GM23248 (cell line): ENCODE data around the gene PHKG2. TPM values are rescaled to one million over a fixed set of nuclear protein-coding genes. Genes with fewer than 3 reads are reported as not detected.

Source experiments
- DNase-seq: peaks from one replicate; pipeline ENCODE4 v3.0.0-alpha.2; 2015
- H2AFZ ChIP-seq: fragments of 200-600 bp; sonication (generic); 2 replicates; pipeline ENCODE4 v1.6.1; 2016; ENCODE audit warnings: antibody characterized with exemption
- H3F3A ChIP-seq: fragments of 200-600 bp; sonication (generic); 2 replicates; pipeline ENCODE4 v1.6.1; 2016; ENCODE audit warnings: mild to moderate bottlenecking, antibody characterized with exemption, mixed run types; ENCODE audit not compliant: insufficient read depth
- H3K27ac ChIP-seq: fragments of 200-600 bp; sonication (generic); 2 replicates; pipeline ENCODE4 v1.5.1; 2016; ENCODE audit warnings: mild to moderate bottlenecking
- H3K27me3 ChIP-seq: fragments of 200-600 bp; sonication (generic); replicated peaks from 2 replicates; pipeline ENCODE4 v1.6.1; 2016; ENCODE audit warnings: mild to moderate bottlenecking; ENCODE audit not compliant: insufficient read depth
- H3K36me3 ChIP-seq: fragments of 200-600 bp; sonication (generic); 2 replicates; pipeline ENCODE4 v1.6.1; 2016; ENCODE audit warnings: low read depth, mild to moderate bottlenecking
- H3K4me1 ChIP-seq: fragments of 200-600 bp; sonication (generic); 2 replicates; pipeline ENCODE4 v1.6.1; 2016; ENCODE audit warnings: mild to moderate bottlenecking; ENCODE audit not compliant: insufficient read depth
- H3K4me2 ChIP-seq: fragments of 200-600 bp; sonication (generic); one replicate; pipeline ENCODE4 v1.6.1; 2016; ENCODE audit warnings: mild to moderate bottlenecking; ENCODE audit not compliant: unreplicated experiment
- H3K4me3 ChIP-seq: fragments of 200-600 bp; sonication (generic); 2 replicates; pipeline ENCODE4 v1.5.1; 2016; ENCODE audit warnings: mild to moderate bottlenecking
- H3K79me2 ChIP-seq: fragments of 200-600 bp; sonication (generic); 2 replicates; pipeline ENCODE4 v1.6.1; 2016; ENCODE audit warnings: mild to moderate bottlenecking; ENCODE audit not compliant: insufficient read depth
- H3K9ac ChIP-seq: fragments of 200-600 bp; sonication (generic); 2 replicates; pipeline ENCODE4 v1.6.1; 2016; ENCODE audit warnings: mild to moderate bottlenecking
- H3K9me2 ChIP-seq: fragments of 200-600 bp; sonication (generic); 2 replicates; pipeline ENCODE4 v1.6.1; 2016; ENCODE audit warnings: mixed run types, mild to moderate bottlenecking, moderate library complexity; ENCODE audit not compliant: insufficient read depth
- H3K9me3 ChIP-seq: fragments of 200-600 bp; sonication (generic); one replicate; pipeline ENCODE4 v1.6.1; 2017; ENCODE audit warnings: low read depth
- H4K20me1 ChIP-seq: fragments of 200-600 bp; sonication (generic); 2 replicates; pipeline ENCODE4 v1.6.0; 2016; ENCODE audit not compliant: insufficient read depth
- EZH2 ChIP-seq: fragments of 200-600 bp; sonication (generic); IDR thresholded peaks from 2 replicates; pipeline ENCODE4 v1.6.1; 2018; ENCODE audit warnings: antibody characterized with exemption, mild to moderate bottlenecking; ENCODE audit not compliant: insufficient read depth, poor library complexity, severe bottlenecking
- EZH2phosphoT487 ChIP-seq: fragments of 200-600 bp; sonication (generic); IDR thresholded peaks from 2 replicates; pipeline ENCODE4 v1.6.1; 2018; ENCODE audit warnings: antibody characterized with exemption, moderate library complexity, mild to moderate bottlenecking, low read depth; ENCODE audit not compliant: insufficient read depth
- WGBS, 2 experiments: methylation state at CpG; one replicate each; pipeline ENCODE4 v1.1.6; 2015 to 2017; ENCODE audit warnings: low lambda C conversion rate in 2 of 2, low coverage in 1 of 2; ENCODE audit errors: missing lambda C conversion rate in 2 of 2; 5-methylcytosine and 5-hydroxymethylcytosine counted together
- in situ Hi-C: fragments of 300-500 bp; cut with MboI; formaldehyde crosslinking; loops from 2 replicates; pipeline ENCODE4 v1.15.0; 2020
- polyA plus RNA-seq: library from polyadenylated mRNA; unstranded; fragments of >200 nt; fragmentation: Nextera tagmentation; extraction: Ambion mirVana; gene quantifications from 2 replicates; pipeline ENCODE4 v1.2.1, GENCODE V29; 2016
- total RNA-seq: library from RNA; depleted of rRNA; stranded (reverse); fragments of >200 nt; shearing (Covaris generic); gene quantifications from 2 replicates; pipeline ENCODE4 v1.2.3, GENCODE V29; 2014

PHKG2 gene
- total and polyA plus RNA-seq, 2 experiments from 2014 or later, result 12.5 to 17.0 TPM

DNA sequence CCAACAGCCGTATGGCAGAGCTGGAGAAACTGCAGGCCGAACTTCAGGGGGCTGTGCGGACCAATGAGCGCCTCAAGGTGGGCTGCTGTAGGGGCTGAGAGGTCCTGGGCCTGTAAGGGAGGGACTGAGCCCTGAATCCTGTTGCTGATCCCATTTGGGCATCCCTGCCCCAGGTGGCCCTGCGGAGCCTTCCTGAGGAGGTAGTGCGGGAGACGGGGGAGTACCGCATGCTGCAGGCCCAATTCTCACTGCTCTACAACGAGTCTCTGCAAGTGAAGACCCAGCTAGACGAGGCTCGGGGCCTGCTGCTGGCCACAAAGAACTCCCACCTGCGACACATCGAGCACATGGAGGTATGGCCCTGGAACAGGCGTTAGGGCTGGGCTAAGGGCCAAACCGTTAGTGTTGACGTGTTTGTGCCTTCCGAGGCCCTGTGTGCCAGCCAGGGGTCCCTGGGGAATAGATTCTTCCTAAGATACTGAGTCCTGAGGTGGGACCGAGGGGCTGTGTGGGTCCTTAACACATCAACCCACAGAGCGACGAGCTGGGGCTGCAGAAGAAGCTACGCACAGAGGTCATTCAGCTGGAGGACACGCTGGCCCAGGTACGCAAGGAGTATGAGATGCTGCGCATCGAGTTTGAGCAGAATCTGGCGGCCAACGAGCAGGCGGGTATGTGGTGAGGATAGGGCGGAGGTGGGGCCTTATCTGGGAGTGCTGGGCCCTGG, 18.1 kb downstream of the PHKG2 start:
- Histone ChIP-seq H3K9me3 (no peaks in the 10 kb centered on the region), H3K27me3 (no peaks in the 10 kb centered on the region), H3K4me1 (peaks cover 12% of the 10 kb centered on the region), H3K4me2 (no peak overlapping the region), H4K20me1 (no peaks in the 10 kb centered on the region), H3K36me3 (peaks cover 59% of the 10 kb centered on the region; the same call in 1 of the 2 replicates), H3K79me2 (peaks cover 52% of the 10 kb centered on the region), H3K9ac (no peak overlapping the region), H3K9me2 (no peaks in the 10 kb centered on the region), H2AFZ (no peak overlapping the region), H3K27ac (no peak overlapping the region), H3K4me3 (no peak overlapping the region), H3F3A (peaks cover 8% of the 10 kb centered on the region; the same call in 1 of the 2 replicates)
- in situ Hi-C loops, result no loop called here
- no peak for DNase-seq
- TF ChIP-seq EZH2phosphoT487 (no peak), EZH2 (no peak)
- WGBS, 2 experiments, result 90% methylated on average over 29 of the region's 29 CpGs

DNA sequence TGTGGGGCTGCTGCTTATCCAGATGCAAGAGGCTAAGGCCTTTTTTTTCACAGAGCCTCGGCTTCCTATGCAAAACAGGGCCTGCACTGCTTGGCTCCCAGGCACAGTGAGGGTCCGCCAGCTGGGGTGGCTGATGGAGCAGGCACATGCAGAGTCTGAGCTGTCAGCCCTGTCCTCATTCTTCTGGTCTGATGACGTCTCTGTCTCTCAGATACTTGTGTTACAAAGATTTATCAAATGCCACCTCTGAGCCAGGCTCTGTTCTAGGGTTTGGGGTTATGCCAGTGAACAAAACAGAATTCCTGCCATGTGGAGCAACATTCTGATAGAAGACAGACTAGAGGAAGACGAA, 18.7 kb downstream of the PHKG2 start:
- H3K79me2 ChIP-seq, result peaks cover 52% of the 10 kb centered on the region
- H3K4me2 ChIP-seq, result no peak overlapping the region
- no peak overlapping the region for H3K27ac ChIP-seq
- in situ Hi-C loops, result no loop called here
- peaks cover 59% of the 10 kb centered on the region; the same call in 1 of the 2 replicates for H3K36me3 ChIP-seq
- no peaks in the 10 kb centered on the region for H3K9me3 ChIP-seq
- no peaks in the 10 kb centered on the region for H3K27me3 ChIP-seq
- peaks cover 12% of the 10 kb centered on the region for H3K4me1 ChIP-seq
- no peak for TF ChIP-seq EZH2phosphoT487
- no peak for TF ChIP-seq EZH2
- H3K9ac ChIP-seq, result no peak overlapping the region
- no peak overlapping the region for H3K4me3 ChIP-seq
- no peak overlapping the region for H2AFZ ChIP-seq
- WGBS, 2 experiments, result 64 to 67% methylated on average over 4 of the region's 4 CpGs
- H3F3A ChIP-seq, result peaks cover 8% of the 10 kb centered on the region; the same call in 1 of the 2 replicates
- H4K20me1 ChIP-seq, result no peaks in the 10 kb centered on the region
- DNase-seq, result no peak
- no peaks in the 10 kb centered on the region for H3K9me2 ChIP-seq

DNA sequence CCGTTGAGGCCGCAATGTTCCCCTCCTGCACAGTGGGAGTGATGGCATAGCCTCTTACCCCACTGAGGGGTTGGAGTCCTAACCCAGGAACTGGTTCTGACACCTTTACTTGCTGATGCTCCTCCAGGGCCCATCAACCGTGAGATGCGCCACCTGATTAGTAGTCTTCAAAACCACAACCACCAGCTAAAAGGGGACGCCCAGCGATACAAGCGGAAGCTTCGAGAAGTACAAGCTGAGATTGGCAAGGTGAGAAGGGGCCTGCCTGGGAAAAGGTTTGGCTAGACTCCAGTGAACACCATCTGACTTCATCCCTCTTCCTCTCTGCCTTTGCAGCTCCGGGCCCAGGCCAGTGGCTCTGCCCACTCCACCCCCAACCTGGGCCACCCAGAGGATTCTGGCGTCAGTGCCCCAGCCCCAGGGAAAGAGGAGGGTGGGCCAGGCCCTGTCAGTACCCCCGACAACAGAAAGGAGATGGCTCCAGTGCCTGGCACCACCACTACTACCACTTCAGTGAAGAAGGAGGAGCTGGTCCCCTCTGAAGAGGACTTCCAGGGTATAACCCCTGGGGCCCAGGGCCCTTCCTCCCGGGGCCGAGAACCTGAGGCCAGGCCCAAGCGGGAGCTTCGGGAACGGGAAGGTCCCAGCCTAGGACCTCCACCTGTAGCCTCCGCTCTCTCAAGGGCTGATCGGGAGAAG, 19.7 kb downstream of the PHKG2 start:
- TF ChIP-seq EZH2, result no peak
- no peak for TF ChIP-seq EZH2phosphoT487
- Histone ChIP-seq H3K4me3 (no peak overlapping the region), H3K27me3 (no peaks in the 10 kb centered on the region), H3F3A (peaks cover 8% of the 10 kb centered on the region; the same call in 1 of the 2 replicates), H3K36me3 (peaks cover 59% of the 10 kb centered on the region; the same call in 1 of the 2 replicates), H2AFZ (no peak overlapping the region), H3K9me3 (no peaks in the 10 kb centered on the region), H3K9ac (no peak overlapping the region), H3K27ac (no peak overlapping the region), H3K4me2 (no peak overlapping the region), H3K4me1 (peaks cover 10% of the 10 kb centered on the region), H4K20me1 (no peaks in the 10 kb centered on the region), H3K79me2 (peaks cover 43% of the 10 kb centered on the region), H3K9me2 (no peaks in the 10 kb centered on the region)
- 90 to 92% methylated on average over 17 to 18 of the region's 18 CpGs for WGBS, 2 experiments
- in situ Hi-C loops, result no loop called here
- DNase-seq, result no peak

DNA sequence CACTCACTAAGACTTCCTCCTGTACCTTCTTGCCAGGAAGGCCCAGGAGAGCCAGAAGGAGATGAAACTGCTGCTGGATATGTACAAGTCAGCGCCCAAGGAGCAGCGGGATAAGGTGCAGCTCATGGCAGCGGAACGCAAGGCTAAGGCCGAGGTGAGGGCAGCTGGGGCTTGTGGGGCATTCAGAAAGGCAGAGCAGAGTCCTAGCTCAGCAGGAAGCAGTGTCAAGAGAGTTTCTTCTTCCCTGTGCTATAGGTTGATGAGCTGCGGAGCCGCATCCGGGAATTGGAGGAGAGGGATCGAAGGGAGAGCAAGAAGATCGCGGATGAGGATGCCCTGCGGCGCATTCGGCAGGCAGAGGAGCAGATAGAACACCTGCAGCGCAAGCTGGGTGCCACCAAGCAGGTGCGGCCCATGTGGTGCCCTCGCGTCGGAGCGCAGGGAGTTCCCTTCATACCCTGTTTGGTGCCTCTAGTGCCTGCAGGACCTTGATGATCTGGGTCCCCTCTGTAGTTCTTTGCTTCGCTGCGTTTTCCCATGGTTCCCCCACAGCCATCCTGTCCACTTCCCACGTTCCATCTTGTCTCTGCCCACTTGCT, 20.5 kb downstream of the PHKG2 start:
- H4K20me1 ChIP-seq, result no peaks in the 10 kb centered on the region
- H3K79me2 ChIP-seq, result peaks cover 36% of the 10 kb centered on the region
- 97 to 99% methylated on average over 23 of the region's 23 CpGs for WGBS, 2 experiments
- H3K36me3 ChIP-seq, result peaks cover 53% of the 10 kb centered on the region; the same call in 1 of the 2 replicates
- H3K4me3 ChIP-seq, result no peak overlapping the region
- no peaks in the 10 kb centered on the region for H3K27me3 ChIP-seq
- H3K9me2 ChIP-seq, result no peaks in the 10 kb centered on the region
- no peak for DNase-seq
- no peak overlapping the region for H3K4me2 ChIP-seq
- H2AFZ ChIP-seq, result no peak overlapping the region
- no peak overlapping the region for H3K9ac ChIP-seq
- peaks cover 2% of the 10 kb centered on the region; the same call in 1 of the 2 replicates for H3K4me1 ChIP-seq
- H3K27ac ChIP-seq, result no peak overlapping the region
- no peaks in the 10 kb centered on the region for H3K9me3 ChIP-seq
- peaks cover 8% of the 10 kb centered on the region; the same call in 1 of the 2 replicates for H3F3A ChIP-seq
- TF ChIP-seq EZH2, result no peak
- no peak for TF ChIP-seq EZH2phosphoT487
- in situ Hi-C loops, result no loop called here
